GM13976 (cell line): ENCODE measurements around the gene GPR153.
"Not testable (repeated sequence)": the region's sequence is repeated elsewhere in the genome, so short reads cannot be mapped to it uniquely, and the experiment has no call there.

Experiments
- DNase-seq: peaks from one replicate; pipeline ENCODE4 v3.0.0; 2012; ENCODE audit warnings: low spot score
- in situ Hi-C: fragments of 300-500 bp; cut with MboI; formaldehyde crosslinking; loops from one replicate; pipeline ENCODE4 v1.12.0; 2022; ENCODE audit warnings: low sequenced_read_pairs, mixed read lengths, inconsistent platforms; ENCODE audit not compliant: unreplicated experiment
- TF ChIP-seq, protein P1 (sequence below): IDR thresholded peaks from 2 replicates; pipeline ENCODE4 v1.5.1; 2012; ENCODE audit warnings: borderline replicate concordance, mild to moderate bottlenecking; ENCODE audit not compliant: insufficient read depth; ENCODE audit errors: extremely low read depth, missing control alignments, control extremely low read depth

The GPR153 gene

GRCh38 chr1:6260961-6261614, at the start of gene GPR153:
Gene GPR153 (minus strand): TSS chr1:6261098. CDS start chr1:6254905, 6,193 bp downstream.
- in situ Hi-C loops = no loop called here
- TF ChIP-seq, protein P1, sequence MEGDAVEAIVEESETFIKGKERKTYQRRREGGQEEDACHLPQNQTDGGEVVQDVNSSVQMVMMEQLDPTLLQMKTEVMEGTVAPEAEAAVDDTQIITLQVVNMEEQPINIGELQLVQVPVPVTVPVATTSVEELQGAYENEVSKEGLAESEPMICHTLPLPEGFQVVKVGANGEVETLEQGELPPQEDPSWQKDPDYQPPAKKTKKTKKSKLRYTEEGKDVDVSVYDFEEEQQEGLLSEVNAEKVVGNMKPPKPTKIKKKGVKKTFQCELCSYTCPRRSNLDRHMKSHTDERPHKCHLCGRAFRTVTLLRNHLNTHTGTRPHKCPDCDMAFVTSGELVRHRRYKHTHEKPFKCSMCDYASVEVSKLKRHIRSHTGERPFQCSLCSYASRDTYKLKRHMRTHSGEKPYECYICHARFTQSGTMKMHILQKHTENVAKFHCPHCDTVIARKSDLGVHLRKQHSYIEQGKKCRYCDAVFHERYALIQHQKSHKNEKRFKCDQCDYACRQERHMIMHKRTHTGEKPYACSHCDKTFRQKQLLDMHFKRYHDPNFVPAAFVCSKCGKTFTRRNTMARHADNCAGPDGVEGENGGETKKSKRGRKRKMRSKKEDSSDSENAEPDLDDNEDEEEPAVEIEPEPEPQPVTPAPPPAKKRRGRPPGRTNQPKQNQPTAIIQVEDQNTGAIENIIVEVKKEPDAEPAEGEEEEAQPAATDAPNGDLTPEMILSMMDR = no peak
- peak; percentile 89 for DNase-seq

DNA sequence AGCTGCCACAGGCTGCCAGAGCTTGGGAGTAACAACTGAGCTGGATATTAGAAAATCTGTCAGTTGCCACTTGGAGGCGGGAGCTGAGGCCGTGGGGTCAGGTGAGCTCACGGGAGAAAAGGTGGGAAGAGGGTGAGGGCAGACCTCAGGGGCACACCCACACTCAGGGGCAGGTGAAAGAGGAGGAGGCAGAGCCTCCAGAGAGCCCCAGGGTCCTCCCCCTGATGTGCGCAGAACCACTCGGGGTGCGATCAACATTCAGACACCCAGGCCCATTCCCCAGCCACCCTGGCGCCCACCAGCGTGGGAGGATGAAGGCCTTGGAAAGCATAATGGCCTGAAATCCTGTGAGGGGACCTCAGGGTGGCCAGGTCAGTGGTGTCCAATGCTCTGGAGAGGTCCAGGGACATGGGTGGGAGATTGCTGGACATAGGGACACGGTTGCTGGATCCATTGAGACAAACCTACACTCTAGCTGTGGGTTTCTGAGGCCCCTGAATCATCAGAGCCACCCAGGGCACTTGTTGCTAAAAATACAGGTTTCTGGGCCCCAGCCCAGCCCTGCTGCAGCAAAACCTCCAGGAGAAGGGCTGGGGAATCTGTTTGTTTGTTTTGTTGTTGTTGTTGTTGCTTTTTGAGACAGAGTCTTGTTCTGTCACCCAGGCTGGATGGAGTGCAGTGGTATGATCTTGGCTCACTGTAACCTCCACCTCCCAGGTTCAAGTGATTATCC, 49.4 kb upstream of the GPR153 start:
- no peak for DNase-seq
- in situ Hi-C loops = no loop called here
- TF ChIP-seq, protein P1 = no peak

DNA sequence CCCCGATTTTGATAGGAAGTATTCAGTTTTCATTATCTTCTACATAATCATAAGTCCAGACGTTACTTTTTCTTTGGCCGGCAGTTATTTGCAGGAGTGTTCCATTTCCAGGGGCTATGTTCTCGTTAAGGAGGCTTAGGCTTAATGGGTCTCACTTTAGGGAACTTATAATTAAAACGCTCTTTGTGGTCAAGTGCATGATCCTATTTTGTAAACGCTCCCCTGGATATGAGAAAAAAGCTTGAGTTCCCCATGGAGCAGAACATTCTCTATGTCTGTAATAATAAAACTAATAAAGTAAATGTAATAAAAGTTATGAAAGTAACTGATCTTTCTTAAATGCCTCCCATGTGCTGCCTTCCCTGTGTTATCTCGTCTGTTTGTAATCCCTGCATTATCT, 48.7 kb upstream of the GPR153 start:
- no peak for DNase-seq
- TF ChIP-seq, protein P1 = no peak
- in situ Hi-C loops = no loop called here

GRCh38 chr1:6308449-6308848, 47.6 kb upstream of the GPR153 start:
- no peak for DNase-seq
- in situ Hi-C loops = no loop called here
- TF ChIP-seq, protein P1 = no peak

GRCh38 chr1:6307682-6308081, 46.8 kb upstream of the GPR153 start:
- DNase-seq, in situ Hi-C loops: not testable (repeated sequence)

- DNase-seq = no peak
- in situ Hi-C loops = no loop called here
- TF ChIP-seq, protein P1 = no peak
Observed at GRCh38 chr1:6307099-6307498, 46.2 kb upstream of the GPR153 start.

DNA sequence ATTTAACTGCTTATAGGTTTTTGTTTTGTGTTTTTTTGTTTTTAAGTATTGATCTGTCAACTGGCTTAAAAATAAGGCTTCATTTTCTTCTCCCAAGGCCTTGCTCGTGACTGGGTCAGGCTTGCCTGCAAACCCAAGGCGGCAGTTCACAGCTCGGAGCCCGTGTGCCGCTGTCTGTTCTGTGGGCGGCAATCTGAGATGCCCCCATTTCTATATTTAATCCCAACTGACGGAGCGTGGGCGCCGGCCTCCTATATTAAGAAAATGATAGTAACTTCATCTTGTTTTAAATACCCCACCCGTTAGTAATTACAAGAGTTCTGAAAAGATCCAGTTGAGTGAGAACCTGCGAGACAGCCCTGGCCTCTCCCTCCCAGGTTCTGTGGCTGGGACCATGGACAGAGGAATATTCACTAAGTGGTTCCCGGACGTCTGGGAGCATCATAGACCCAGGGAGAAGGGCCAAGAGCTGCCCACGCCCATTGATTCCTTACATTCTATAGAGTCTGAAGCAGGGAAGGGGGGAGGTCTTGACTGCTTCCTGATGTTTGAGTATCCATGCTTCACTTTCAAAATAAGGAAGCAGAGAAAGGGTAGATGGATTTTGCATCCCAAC, 42.6 kb upstream of the GPR153 start:
- TF ChIP-seq, protein P1 = no peak
- in situ Hi-C loops = no loop called here
- DNase-seq = no peak
